ENCODE measurements around the gene JAML. TPM values are rescaled to one million over a fixed set of nuclear protein-coding genes. Genes with fewer than 3 reads are reported as not detected.

JAML gene
- total RNA-seq, 2 donors from 2014 or later = 2.3 to 8.5 TPM

DNA sequence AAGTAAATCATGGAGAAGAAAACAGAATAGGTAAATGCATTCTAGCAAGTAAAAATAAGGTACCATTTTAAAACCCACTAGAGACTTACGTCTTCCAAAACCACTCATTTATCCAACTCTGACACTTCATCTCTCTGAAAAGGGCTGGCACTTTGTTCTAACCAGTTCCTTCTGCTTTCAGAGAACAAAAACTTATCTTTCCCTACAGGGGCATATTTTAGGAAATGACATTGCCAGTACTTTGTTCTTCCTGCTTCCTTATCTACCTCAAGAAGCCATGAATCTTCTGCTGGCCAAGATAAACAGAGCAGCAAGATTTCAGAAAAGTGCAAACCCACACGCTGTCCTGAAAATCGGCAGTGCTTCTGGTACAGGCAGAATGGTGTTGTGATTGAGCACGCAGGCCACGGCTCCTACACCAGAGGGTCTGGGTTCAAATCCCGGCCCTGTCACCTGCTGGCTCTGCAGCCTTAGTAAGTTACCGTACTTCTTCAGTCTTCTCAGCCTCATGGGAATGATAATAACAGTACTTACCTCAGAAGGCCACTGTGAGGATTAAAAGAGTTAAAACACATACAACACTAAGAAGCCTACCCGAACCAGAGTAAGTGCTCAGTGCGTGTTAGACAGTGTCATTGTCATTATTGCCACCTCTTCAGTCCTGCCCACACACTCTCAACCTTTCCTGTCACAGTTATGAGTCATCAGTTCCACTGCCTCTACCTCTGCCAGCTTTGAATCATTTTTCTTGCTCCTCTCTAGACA is 16.4 kb upstream of the JAML start:
- peak overlapping the region in 1 of 2 donors; percentile 11 for H3K4me3 ChIP-seq
- H3K27ac ChIP-seq = peak overlapping the region; percentile 77 to 80
- DNase-seq (ENCODE audit: low spot score) = peak; percentile 75
- intact Hi-C loops (cut with DNase I) = no loop called here
- no peaks in the 10 kb centered on the region for H3K27me3 ChIP-seq (replicated peaks; ENCODE audit: insufficient read depth)
- H3K9me3 ChIP-seq = no peaks in the 10 kb centered on the region
- no peaks in the 10 kb centered on the region for H3K36me3 ChIP-seq
- no peak for TF ChIP-seq POLR2A (IDR thresholded peaks at IDR 0.05)
- peak; percentile 92 for TF ChIP-seq POLR2AphosphoS5 (IDR thresholded peaks at IDR 0.05)
- TF ChIP-seq, protein P1, sequence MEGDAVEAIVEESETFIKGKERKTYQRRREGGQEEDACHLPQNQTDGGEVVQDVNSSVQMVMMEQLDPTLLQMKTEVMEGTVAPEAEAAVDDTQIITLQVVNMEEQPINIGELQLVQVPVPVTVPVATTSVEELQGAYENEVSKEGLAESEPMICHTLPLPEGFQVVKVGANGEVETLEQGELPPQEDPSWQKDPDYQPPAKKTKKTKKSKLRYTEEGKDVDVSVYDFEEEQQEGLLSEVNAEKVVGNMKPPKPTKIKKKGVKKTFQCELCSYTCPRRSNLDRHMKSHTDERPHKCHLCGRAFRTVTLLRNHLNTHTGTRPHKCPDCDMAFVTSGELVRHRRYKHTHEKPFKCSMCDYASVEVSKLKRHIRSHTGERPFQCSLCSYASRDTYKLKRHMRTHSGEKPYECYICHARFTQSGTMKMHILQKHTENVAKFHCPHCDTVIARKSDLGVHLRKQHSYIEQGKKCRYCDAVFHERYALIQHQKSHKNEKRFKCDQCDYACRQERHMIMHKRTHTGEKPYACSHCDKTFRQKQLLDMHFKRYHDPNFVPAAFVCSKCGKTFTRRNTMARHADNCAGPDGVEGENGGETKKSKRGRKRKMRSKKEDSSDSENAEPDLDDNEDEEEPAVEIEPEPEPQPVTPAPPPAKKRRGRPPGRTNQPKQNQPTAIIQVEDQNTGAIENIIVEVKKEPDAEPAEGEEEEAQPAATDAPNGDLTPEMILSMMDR (IDR thresholded peaks at IDR 0.05) = no peak
- 37% methylated on average over 9 of the region's 9 CpGs for WGBS
- no peaks in the 10 kb centered on the region for H3K4me1 ChIP-seq (replicated peaks)

DNA sequence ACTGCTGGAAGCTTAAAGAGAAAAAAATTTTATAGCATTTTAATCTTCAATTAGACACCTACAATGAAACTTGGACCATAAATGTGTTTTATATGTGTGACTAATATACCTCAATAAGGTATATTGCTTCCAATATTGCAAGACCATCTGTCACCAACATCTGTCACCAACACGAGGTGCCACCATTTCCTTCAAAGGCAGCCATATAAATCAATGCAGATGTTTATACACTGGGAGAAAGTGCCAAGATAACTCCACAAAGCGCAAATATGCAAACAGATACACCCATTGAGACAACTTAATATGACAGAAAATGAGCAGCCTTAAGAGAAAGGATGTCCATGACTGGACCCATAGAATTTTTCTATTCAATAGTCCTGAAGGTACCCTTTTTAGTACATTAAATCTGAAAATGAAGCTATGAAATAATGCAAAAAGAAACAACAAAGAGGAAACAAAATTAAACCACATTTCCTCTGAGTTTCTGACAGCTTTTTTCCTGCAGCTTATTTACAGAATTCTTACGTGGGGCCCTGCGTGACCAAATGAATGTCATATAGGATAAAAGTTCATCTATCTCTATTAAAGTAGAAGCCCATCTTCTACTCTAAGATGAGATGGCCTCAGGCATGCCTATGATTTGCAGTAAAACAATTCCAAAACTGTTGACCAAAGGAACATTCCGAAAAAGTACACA is 14.8 kb upstream of the JAML start:
- Histone ChIP-seq H3K4me1 (replicated peaks) (no peaks in the 10 kb centered on the region), H3K4me3 (no peak overlapping the region), H3K36me3 (no peaks in the 10 kb centered on the region), H3K27ac (peak overlapping the region in 1 of 2 donors; percentile 4), H3K27me3 (replicated peaks; ENCODE audit: insufficient read depth) (no peaks in the 10 kb centered on the region), H3K9me3 (no peaks in the 10 kb centered on the region)
- WGBS = 60% methylated on average over 5 of the region's 5 CpGs
- DNase-seq (ENCODE audit: low spot score) = no peak
- intact Hi-C loops (cut with DNase I) = no loop called here
- TF ChIP-seq, protein P1 (IDR thresholded peaks at IDR 0.05) = no peak
- no peak for TF ChIP-seq POLR2A (IDR thresholded peaks at IDR 0.05)
- no peak for TF ChIP-seq POLR2AphosphoS5 (IDR thresholded peaks at IDR 0.05)

DNA sequence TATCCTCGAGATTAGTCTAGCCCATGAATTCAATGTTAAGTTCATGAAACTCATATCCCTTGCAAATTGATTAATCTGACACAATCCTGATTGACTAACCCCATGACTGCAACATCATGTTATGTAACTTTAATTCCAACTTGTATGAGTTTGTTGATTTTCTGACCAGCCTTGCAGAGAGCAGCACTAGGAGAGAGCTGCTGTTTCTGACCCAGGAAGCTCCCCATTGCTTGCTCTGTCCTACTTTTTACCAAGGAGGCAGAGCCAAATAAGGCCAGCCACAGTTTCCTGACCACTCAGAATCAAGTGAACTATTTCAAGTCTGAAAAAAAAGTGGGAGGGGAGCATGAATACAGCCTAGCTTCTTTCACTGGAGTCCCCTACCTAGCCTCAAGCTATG is 14.1 kb upstream of the JAML start:
- intact Hi-C loops (cut with DNase I) = no loop called here
- H3K4me1 ChIP-seq (replicated peaks) = no peaks in the 10 kb centered on the region

DNA sequence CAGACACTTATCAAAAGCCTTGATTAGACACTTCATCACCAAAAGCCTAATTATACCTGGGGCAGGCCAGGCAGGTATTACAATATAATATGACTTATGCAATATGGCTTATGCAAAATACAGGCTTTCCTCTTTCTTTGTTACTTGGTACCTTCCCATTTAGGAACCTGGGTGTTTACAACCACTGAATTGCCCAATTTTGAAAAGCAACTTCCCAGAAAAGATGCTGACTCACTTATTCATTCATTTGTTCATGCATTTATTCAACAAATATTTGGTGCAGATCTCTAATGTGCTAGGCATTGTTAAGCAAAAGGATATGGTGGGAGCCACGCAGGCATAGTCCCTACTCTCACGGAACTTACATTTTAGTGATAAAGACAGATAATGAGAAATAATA is 13.6 kb upstream of the JAML start:
- Histone ChIP-seq H3K9me3 (no peaks in the 10 kb centered on the region), H3K4me1 (replicated peaks) (no peaks in the 10 kb centered on the region), H3K27me3 (replicated peaks; ENCODE audit: insufficient read depth) (no peaks in the 10 kb centered on the region), H3K4me3 (no peak overlapping the region), H3K27ac (no peak overlapping the region), H3K36me3 (no peaks in the 10 kb centered on the region)
- 93% methylated on average over 2 of the region's 2 CpGs for WGBS
- DNase-seq (ENCODE audit: low spot score) = no peak
- TF ChIP-seq POLR2A (IDR thresholded peaks at IDR 0.05) = no peak
- TF ChIP-seq, protein P1 (IDR thresholded peaks at IDR 0.05) = no peak
- TF ChIP-seq POLR2AphosphoS5 (IDR thresholded peaks at IDR 0.05) = no peak
- intact Hi-C loops (cut with DNase I) = no loop called here

More for the DNA sequence above, 14.1 kb upstream of the JAML start:
- WGBS = 88% methylated on average over 1 of the region's 1 CpG
- Histone ChIP-seq H3K4me3 (no peak overlapping the region), H3K9me3 (no peaks in the 10 kb centered on the region), H3K27me3 (replicated peaks; ENCODE audit: insufficient read depth) (no peaks in the 10 kb centered on the region), H3K27ac (no peak overlapping the region), H3K36me3 (no peaks in the 10 kb centered on the region)
- no peak for DNase-seq (ENCODE audit: low spot score)
- TF ChIP-seq, protein P1 (IDR thresholded peaks at IDR 0.05) = no peak
- TF ChIP-seq POLR2A (IDR thresholded peaks at IDR 0.05) = no peak
- no peak for TF ChIP-seq POLR2AphosphoS5 (IDR thresholded peaks at IDR 0.05)
